D341Med (cell line): ENCODE measurements around the gene PPP2R5B.
"Not testable (repeated sequence)": the region's sequence is repeated elsewhere in the genome, so short reads cannot be mapped to it uniquely, and the experiment has no call there.

Source experiments
- DNase-seq: peaks from one replicate; pipeline ENCODE4 v3.0.0; 2012; ENCODE audit warnings: low spot score

The PPP2R5B gene

DNA sequence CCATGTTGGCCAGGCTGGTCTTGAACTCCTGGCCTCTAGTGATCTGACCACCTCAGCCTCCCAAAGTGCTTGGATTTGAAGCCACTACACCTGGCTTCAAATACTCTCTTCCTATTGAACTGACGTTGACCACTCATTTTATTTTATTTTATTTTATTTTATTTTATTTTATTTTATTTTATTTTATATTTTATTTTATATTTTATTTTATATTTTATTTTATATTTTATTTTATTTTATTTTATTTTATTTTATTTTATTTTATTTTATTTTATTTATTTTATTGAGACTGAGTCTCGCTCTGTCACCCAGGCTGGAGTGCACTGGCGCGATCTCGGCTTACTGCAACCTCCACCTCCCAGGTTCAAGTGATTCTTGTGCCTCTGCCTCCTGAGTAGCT is 58.9 kb downstream of the PPP2R5B start:
- DNase-seq: not testable (repeated sequence)
